ENCODE measurements around the gene BRIP1. TPM values are rescaled to one million over a fixed set of nuclear protein-coding genes. Genes with fewer than 3 reads are reported as not detected.
"Not testable (repeated sequence)": the region's sequence is repeated elsewhere in the genome, so short reads cannot be mapped to it uniquely, and the experiment has no call there.

BRIP1 gene
- total RNA-seq, 1 donor from 2014 or later: 0.83 TPM

DNA sequence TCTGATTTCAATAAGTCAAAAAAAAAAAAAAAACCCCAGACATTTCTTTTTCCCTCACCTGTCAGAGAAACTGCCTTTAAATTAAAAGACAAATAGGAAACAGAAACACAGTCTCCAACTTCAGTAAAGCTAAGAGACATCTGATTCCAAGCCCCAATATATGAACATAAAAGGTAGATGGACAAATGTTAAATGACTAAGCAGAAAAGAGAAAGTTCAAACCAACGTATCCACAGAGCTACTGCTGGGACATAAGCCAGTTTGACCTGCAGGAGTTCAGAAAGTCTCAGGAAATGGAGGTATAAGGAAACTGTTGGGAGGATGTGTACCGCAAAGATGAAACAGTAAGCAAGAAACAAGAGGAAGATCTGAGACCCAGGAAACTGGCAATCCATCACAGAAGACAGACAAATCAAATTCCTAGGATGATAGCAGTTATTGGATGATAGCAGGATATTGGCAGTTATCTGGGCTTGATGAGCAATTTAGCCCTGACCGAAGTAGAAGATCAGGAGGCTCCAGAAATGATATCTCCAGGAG lies 135.0 kb downstream of the BRIP1 start:
- no peak for DNase-seq (ENCODE audit: low spot score)

DNA sequence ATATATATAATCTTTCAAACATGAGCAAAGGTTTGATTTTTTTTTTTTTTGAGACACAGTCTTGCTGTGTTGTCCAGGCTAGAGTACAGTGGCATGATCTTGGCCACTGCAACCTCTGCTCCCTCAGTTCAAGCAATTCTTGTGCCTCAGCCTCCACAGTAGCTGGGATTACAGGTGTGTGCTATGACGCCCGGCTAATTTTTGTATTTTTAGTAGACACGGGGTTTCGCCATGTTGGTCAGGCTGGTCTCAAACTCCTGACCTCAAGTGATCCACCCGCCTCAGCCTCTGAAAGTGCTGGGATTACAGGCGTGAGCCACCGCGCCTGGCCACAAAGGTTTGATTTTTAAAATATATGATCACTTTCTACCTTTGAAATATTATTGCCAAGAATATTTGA lies 135.5 kb downstream of the BRIP1 start:
- not testable (repeated sequence) for DNase-seq (ENCODE audit: low spot score)

DNA sequence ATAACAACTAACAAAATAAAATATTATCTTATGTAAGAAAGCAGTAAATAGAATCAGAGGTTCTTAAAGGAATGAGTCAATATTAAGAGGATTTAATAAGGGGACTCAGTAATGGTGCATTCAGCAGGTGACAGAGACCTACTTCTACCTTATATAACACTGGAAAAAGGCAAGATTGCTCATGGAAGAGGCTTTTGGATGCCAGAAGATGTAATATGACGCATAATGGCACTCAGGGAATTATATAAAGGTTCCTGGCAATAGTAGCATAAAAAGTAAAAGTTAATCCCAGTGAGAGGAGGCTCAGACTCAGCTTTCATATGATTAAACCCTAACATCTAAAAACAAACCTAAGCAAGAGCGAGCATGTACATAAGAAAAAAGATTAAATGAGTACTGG lies 136.4 kb downstream of the BRIP1 start:
- no peak for DNase-seq (ENCODE audit: low spot score)

DNA sequence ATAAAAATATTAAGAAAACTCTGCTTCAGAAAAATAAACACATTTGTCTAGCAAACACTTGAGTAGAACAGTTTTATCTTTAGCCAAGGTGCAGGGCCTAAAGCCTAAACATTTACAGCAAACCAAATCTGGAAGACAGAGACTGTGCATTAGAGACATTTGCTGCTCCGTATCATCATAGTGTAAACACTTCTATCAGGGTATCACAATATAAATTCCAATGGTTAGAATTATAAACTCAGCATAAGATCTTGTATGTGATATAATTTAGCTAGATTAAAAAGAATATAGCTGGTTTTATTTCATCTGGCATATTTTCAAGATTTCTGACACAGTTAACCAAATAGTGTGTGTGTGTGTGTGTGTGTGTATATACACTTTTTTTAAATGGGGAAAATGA lies 138.6 kb downstream of the BRIP1 start:
- no peak for DNase-seq (ENCODE audit: low spot score)

DNA sequence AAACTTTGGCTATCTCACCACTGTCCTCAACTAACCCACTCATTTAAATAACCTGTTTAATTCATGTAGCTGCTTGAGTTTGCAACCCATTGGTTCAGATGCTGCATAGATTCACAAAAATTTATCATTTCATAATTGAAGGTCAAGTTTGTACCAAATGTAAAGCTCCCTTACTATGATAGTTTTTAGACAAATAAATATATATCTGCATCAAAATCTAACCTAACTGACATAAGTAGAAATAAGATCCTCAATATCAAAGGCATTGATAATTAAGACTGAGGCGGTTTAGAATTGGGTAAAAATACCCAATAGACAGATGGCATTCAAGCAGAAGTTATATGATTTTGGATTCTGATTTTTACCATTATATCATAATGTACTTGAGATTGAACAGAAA lies 139.4 kb downstream of the BRIP1 start:
- no peak for DNase-seq (ENCODE audit: low spot score)

DNA sequence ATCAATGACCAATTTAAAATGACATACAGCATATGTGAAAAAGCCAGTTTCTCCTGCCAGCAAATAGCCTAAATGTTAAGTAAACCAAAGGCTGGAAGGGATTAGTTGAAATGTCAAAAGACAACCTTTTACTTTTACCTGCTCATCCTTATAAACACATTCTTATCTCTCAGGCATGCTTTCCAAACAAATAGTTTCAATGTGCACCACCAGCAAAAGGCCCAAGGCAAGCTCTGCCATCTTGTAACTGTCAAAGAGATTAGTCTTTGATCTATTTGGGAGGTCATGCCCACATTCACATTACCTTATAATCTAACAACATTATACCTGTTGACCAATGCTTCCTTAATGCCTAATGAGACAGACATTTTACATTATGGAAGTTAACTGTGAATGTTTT lies 140.1 kb downstream of the BRIP1 start:
- DNase-seq (ENCODE audit: low spot score): no peak

DNA sequence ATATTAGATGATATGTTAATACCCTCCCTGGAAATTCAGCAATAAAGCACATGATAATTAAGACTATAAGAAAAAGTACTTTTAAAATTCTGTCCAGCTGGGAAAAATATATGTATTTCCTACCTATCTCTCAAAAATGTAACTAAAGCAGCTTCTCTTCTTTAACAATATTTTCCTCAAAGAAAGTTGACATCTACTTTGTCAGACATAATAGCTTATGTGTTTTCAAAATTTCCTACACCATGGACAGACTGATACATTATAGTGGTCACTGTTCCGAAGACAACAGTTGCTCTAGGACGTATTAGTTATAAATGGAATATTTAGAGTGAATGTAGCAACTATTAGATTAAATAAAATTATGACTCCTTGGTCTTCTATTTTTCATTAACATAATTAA lies 140.9 kb downstream of the BRIP1 start:
- no peak for DNase-seq (ENCODE audit: low spot score)

DNA sequence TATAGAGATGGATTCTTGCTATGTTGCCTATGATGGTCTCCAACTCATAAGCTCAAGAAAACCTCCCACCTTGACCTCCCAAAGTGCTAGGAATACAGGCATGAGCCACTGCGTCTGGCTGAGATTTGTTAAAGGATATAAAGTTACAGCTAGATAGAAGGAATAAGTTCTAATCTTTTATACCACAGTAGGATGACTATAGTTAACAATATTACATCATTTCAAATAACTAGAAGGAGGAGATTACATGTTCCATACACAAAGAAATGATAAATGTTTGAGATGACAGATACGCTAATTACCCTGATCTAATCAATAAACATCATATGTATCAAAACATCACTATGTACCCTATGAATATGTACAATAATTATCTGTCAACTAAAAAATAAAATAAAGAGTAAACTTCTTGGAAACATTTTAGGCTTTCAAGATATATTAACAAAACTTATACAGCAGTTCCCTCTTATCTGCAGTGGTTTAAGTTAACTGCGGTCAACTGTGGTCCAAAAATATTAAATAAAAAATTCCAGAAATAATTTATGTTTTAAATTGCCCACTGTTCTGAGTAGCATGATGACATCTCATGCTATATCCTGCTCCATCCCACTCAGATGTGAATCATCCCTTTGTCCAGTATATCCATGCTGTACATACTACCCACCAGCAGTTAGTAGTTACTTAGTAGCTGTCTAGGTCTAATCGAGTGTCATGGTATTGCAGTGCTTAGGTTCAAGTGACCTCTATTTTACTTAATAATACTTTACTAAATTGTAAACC lies 143.1 kb downstream of the BRIP1 start:
- DNase-seq (ENCODE audit: low spot score): no peak

DNA sequence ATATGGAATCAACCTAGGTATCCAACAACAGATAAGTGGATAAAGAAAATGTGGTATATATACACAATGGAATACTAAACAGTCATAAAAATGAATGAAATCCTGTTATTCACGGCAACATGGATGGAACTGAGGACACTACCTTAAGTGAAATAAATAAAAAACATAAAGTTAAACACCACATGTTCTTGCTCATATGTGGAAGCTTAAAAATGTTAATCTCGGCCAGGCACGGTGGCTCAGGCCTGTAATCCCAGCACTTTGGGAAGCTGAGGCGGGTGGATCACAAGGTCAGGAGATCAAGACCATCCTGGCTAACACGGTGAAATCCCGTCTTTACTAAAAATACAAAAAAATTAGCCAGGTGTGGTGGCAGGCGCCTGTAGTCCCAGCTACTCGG lies 144.1 kb downstream of the BRIP1 start:
- DNase-seq (ENCODE audit: low spot score): not testable (repeated sequence)

DNA sequence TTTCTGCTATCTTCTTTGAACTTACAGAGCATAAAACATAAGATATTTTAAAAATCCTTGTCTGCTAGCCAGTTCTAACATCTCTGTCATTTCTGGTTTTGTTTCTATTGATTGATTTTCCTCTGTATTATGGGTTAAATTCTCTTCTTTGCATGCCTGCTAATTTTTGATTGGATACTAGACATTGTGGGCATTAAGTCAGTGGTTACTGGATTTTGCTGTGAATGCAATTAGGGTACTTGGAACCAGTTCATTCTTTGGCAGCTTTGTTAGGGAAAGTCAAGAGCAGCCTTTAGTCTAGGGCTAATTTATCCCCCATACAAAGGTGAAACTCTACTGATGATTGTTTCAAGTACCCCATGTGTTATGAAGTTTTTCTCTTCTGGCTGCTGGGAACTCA lies 145.3 kb downstream of the BRIP1 start:
- no peak for DNase-seq (ENCODE audit: low spot score)

DNA sequence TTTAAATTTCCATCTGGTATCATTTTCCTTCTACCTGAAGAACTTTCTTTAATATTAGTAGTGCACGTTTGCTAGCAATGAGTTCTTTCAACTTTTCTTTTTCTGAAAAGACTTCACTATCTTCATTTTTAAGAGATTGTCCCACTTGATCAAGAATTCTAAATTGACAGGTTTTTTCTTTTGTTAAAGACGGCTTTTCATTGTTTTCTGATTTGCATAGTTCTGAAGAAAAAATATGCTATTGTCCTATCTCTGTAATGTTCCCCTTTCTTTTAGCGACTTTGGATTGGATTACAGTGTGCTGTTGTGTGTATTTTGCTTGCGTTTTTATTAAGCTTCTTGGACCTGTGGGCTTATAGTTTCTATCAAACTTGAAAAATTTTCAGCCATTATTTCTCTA lies 146.0 kb downstream of the BRIP1 start:
- no peak for DNase-seq (ENCODE audit: low spot score)

DNA sequence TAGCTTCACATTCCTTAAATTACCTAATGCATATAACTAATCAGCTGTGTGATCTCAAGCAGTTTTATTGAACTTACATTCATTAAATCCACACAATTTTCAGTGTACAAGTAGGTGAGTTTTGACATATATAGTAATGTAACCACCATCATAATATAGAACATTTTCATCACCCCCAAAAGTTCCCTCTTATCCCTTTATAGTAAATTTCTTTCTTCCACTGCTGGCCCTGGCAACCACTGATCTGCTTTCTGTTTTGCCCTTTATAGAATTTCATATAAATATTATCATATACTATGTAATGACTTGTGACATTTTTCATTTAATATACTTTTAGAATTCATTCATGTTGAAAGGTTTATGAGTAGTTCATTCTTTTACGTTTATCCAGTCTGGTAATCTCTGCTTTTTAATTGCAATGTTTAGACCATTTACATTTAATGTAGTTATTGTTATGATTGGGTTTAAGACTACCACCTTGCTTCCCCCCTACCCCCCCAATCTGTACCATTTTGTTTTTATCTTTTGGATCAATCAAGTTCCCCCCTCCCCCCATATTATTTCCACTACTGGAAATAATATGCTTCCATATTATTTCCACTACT lies 147.0 kb downstream of the BRIP1 start:
- no peak for DNase-seq (ENCODE audit: low spot score)

DNA sequence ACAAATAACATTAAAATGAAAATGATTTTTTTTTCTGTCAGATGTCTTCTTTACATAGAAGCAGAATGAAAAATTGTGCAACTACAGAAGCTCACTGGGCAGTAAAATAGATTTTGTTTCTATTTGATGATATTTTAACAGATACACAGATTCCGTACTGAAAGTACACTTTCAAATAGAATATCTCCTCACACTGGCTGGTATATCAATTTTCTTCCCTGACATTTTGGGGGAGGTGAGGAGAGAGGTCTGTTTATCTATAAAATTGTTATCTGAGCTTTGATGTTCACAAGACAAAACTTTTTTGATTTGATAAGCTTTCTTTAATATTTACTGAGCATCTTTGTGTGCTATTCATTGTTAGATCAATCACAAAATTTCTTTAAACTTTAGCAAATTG lies 148.0 kb downstream of the BRIP1 start:
- DNase-seq (ENCODE audit: low spot score): no peak

DNA sequence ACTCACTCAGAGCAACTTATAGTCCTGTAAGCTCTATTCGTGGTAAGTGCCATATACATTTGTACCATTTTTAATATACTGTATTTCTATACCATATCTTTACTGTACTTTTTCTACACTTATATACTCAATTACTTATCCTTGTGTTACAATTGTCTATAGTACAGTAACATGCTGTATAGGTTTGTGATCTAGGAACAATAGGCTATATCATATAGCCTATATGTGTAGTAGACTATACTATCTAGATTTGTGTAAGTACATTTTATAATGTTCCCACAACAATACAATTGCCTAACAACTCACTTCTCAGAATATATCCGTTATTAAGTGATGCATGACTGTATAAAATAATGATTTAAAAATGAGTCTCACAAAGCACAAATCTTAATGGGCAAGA lies 149.0 kb downstream of the BRIP1 start:
- no peak for DNase-seq (ENCODE audit: low spot score)

DNA sequence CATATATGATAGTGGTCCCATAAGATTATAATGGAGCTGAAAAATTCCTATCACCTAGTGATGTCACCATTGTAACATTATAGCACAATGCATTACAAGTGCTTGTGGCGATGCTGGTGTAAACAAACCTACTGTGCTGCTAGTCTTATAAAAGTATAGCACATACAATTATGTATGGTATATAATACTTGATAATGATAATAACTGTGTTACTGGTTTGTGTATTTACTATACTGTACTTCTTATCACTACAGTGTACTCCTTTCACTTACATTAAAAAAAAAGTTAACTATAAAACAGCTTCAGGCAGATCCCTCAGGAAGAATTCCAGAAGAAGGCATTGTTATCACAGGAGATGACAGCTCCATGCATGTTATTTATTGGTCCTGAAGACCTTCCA lies 150.3 kb downstream of the BRIP1 start:
- no peak for DNase-seq (ENCODE audit: low spot score)

DNA sequence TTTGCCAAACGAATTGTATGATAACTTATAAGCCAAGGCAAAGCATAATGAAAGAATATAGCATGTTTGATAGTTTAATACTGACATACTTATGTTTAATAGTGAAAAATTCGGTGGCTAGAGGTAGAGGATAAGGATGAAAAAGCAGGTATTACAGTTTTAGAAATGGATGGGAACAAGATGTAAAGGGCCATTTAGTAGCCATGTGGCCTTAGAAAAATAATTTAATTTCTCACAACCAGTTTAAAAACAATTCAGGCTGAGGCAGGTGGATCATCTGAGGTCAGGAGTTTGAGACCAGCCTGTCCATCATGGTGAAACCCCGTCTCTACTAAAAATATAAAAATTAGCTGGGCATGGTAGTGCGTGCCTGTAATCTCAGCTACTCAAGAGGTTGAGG lies 152.8 kb downstream of the BRIP1 start:
- DNase-seq (ENCODE audit: low spot score): no peak

DNA sequence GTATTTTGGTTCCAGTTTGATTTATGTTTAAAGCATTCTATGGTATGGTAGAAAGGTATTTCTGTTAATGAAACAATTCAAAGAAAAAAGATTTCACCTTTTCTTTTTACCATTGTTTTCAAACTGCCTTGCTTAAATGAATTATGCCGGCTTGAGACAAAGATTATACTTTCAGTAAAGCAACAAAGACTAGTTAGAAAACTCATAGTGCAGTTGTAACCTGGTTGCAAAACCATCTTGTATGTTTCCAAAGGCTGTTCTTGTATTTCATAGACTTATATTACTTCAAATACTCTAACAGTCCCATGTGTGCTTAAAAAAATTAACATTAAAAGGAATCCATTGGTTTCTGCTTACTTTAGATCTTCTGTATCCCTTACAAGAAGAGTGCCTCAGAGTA lies 153.8 kb downstream of the BRIP1 start:
- no peak for DNase-seq (ENCODE audit: low spot score)

DNA sequence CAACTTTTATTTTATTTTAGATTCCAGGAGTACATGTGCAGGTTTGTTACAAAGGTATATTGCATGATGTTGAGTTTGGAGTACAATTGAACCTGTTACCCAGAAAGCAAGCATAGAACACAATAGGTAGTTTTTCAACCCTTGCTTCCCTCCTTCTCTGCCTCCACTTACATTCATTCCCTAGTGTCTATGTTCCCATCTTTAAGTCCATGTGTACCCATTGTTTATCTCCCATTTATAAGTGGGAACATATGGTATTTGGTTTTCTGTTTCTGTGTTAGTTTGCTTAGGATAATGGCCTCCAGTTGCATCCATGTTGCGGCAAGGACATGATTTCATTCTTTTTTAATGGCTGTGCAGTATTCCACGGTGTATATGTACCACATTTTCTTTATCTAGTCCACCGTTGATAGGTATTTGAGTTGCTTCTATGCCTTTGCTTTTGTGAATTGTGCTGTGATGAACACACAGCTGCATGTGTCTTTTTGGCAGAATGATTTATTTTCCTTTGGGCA lies 158.3 kb downstream of the BRIP1 start:
- DNase-seq (ENCODE audit: low spot score): no peak

DNA sequence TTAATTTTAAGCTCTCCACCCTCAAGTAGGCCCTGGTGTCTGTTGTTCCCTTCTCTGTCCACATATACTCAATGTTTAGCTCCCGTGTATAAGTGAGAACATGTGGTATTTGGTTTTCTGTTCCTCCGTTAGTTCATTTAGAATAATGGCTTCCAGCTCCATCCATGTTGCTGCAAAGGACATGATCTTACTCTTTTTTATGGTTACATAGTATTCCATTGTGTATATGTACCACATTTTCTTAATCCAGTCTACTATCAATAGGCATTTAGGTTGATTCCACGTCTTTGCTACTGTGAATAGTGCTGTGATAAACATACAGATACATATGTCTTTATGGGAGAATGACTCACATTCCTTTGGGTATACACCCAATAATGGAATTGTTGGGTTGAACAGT lies 160.9 kb downstream of the BRIP1 start:
- no peak for DNase-seq (ENCODE audit: low spot score)

DNA sequence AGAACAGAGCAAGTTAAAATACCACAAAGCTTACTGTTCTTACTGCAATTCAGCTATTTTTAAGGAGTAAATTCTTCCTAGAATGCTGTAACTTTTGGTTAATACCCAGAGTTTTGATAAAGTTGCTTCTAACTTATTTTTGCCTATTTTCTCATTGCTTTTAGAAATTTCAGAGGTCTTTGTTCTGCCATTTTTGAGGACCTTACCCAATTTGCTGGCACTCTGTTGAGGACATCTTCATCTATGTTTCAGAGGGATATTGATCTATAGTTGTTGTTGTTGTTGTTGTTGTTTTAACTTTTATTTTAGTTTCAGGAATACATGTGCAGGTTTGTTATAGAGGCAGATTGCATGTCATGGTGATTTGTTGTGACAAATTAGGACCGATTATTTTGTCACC lies 161.3 kb downstream of the BRIP1 start:
- DNase-seq (ENCODE audit: low spot score): no peak

DNA sequence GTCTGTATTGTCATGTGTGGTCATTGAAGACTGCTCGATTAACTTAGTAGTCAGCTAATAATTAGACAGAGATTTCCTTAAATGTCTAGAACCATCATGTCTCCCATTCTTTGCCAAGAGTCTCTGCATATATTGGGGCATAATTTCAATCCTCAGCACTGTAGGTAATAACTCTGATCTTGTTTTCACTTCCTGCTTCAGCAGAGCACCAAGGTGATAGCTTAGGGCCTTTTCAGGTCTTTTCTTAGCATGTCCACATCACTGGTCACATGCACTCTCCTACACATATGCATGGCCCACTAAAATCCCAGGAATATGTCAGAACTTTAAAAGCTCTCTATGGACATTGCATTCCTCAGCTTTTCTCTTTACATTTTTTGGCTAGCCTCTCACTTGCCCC lies 162.0 kb downstream of the BRIP1 start:
- DNase-seq (ENCODE audit: low spot score): no peak

DNA sequence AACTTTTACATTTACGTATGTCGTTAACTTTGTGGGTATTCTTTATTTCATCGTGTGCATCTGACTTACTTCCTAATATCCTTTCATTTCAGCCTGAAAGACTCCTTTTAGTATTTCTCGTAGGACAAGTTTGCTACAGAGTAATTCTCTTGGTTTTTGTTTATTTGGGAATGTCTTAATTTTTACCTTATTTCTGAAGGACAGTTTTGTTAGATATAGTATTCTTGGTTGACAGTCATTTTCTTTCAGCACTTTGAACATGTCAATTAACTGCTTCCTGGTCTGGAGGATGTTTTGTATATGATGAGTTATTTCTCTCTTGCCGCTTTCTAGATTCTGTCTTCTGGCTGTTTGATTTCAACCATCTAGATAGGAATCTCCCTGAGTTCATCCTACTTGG lies 163.1 kb downstream of the BRIP1 start:
- DNase-seq (ENCODE audit: low spot score): no peak

DNA sequence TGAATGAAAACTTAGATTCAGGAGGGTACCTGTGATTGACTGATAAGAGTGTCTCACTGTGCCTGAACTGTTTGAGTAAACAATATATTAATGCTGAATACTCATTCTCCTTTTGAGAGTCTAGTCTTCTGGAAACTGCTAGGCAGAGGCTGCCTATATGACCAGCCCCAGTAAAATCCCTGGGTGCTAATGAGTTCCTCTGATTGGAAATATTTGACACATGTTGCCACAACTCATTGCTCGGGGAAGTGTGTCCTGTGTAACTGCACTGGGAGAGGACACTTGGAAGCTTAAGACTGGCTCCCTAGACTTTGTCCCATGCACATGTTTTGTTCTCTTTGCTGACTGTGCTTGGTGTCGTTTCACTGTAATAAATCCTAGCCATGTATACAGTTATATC lies 163.6 kb downstream of the BRIP1 start:
- no peak for DNase-seq (ENCODE audit: low spot score)

Data from mucosa of gallbladder (tissue), 1 donor.